ENCODE results near the gene MPRIP. TPM values are rescaled to one million over a fixed set of nuclear protein-coding genes. Genes with fewer than 3 reads are reported as not detected.
A peak's percentile ranks its signal among the peaks of the same experiment; 100 is the strongest.

Gene MPRIP
- total RNA-seq, 2 donors from 2014 or later: 147 to 269 TPM

DNA sequence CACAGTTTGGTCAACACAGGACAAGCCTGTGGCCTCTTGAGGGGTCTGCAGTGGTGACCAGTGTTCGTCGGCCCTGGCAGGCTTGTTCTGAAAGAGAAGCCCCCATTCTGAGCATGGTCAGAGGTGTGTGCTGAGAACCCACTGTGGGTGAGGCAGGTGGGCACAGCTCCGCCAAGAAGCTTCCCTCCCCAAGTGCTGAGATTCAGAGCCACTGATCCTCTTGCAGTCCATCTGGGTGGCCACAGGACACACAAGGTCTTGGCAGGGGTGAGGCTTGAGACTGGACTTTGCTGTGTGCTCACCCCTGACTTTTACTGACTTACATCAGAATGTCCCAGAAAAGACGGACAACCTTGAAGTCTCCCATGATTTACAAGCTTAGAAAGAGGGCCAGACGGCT lies 18.7 kb downstream of the MPRIP start:
- no peak for TF ChIP-seq POLR2A (IDR thresholded peaks at IDR 0.05)
- TF ChIP-seq, protein P1, sequence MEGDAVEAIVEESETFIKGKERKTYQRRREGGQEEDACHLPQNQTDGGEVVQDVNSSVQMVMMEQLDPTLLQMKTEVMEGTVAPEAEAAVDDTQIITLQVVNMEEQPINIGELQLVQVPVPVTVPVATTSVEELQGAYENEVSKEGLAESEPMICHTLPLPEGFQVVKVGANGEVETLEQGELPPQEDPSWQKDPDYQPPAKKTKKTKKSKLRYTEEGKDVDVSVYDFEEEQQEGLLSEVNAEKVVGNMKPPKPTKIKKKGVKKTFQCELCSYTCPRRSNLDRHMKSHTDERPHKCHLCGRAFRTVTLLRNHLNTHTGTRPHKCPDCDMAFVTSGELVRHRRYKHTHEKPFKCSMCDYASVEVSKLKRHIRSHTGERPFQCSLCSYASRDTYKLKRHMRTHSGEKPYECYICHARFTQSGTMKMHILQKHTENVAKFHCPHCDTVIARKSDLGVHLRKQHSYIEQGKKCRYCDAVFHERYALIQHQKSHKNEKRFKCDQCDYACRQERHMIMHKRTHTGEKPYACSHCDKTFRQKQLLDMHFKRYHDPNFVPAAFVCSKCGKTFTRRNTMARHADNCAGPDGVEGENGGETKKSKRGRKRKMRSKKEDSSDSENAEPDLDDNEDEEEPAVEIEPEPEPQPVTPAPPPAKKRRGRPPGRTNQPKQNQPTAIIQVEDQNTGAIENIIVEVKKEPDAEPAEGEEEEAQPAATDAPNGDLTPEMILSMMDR (IDR thresholded peaks at IDR 0.05): no peak
- no peak overlapping the region for H3K27ac ChIP-seq
- no peak for ATAC-seq

DNA sequence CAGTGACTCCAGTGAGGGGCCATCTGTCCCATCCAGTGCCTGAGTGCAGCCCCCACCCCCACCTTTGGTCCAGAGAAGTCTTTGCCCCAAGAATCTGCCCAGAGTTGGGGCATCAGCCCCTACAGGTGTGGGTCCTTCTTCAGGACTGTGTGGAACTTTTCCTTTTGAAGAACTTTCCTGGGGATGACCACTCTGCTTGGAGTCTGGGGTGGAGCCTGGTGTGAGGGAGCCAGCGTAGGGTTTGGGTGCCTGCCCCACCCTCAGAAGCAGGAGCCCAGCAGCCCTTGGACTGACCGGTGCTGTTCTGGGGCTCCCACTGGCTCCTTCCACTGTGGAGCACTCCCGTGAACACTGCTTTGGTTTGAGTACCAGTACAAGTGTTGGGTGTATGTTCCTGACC lies 19.3 kb downstream of the MPRIP start:
- no peak overlapping the region for H3K27ac ChIP-seq
- no peak overlapping the region for H3K4me3 ChIP-seq
- no peaks in the 10 kb centered on the region for H3K9me3 ChIP-seq
- DNase-seq (no peak), ATAC-seq (no peak)
- H3K36me3 ChIP-seq (replicated peaks in 1 of 2; ENCODE audit: insufficient read depth in 1 of 2, low read depth in 2 of 2): no peaks in the 10 kb centered on the region
- intact Hi-C loops (cut with DNase I): no loop called here
- no peak for TF ChIP-seq POLR2A (IDR thresholded peaks at IDR 0.05)
- TF ChIP-seq, protein P1 (IDR thresholded peaks at IDR 0.05): no peak
- no peaks in the 10 kb centered on the region for H3K27me3 ChIP-seq
- H3K4me1 ChIP-seq: peaks cover 64% of the 10 kb centered on the region
- 57 to 67% methylated on average over 1 to 3 of the region's 3 CpGs for WGBS, 2 donors

More for the DNA sequence above, 18.7 kb downstream of the MPRIP start:
- Histone ChIP-seq H3K9me3 (no peaks in the 10 kb centered on the region), H3K27me3 (no peaks in the 10 kb centered on the region), H3K4me3 (no peak overlapping the region), H3K4me1 (peaks cover 70% of the 10 kb centered on the region), H3K36me3 (replicated peaks in 1 of 2; ENCODE audit: insufficient read depth in 1 of 2, low read depth in 2 of 2) (no peaks in the 10 kb centered on the region)
- no peak for DNase-seq
- 40 to 69% methylated on average over 3 to 5 of the region's 5 CpGs for WGBS, 2 donors
- intact Hi-C loops (cut with DNase I): no loop called here

DNA sequence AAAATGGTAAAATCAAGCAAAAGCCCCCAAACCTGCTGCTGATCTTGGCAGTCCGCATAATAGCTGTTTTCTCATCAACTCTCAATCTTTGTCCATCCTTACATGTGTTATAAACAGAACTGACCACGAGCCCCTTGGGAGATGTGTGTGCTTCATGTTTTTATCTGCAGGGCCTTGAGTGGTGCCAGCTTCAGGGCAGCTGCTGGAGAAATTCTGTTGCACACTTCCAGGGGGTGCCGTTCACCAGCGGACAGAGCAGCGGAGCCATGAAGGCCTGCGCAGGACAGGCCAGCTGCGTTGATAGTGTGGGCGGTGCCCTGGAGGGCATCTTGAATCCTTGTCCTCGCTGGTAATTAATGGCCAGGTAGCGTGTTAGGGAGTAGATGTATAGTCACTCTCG lies 20.1 kb downstream of the MPRIP start:
- no peaks in the 10 kb centered on the region for H3K36me3 ChIP-seq (replicated peaks in 1 of 2; ENCODE audit: insufficient read depth in 1 of 2, low read depth in 2 of 2)
- no peak overlapping the region for H3K27ac ChIP-seq
- no peak overlapping the region for H3K4me3 ChIP-seq
- H3K4me1 ChIP-seq: peaks cover 55% of the 10 kb centered on the region
- ATAC-seq (no peak), DNase-seq (no peak)
- no peaks in the 10 kb centered on the region for H3K9me3 ChIP-seq
- 79% methylated on average over 8 to 11 of the region's 11 CpGs for WGBS, 2 donors
- TF ChIP-seq, protein P1 (IDR thresholded peaks at IDR 0.05): no peak
- TF ChIP-seq POLR2A (IDR thresholded peaks at IDR 0.05): no peak
- intact Hi-C loops (cut with DNase I): no loop called here
- no peaks in the 10 kb centered on the region for H3K27me3 ChIP-seq

DNA sequence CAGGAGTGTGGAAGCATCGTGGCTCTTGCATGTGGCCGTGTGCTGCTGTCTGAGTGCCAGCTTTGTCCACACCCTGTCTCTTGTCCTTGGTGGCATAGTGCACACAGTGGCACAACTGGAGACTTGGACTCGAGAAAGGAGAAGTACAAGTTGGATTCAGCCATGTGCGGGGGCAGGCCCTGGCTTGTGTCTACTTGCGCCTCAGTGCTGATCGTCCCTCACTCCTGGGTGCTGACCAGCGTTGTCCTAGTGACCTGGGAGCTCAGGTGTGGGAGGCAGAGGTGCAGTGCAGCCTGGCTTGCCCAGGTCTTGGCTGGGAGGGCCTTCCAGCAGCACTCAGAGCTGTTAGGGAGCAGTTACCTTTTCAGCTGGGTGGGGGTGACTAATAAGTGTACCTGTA lies 20.6 kb downstream of the MPRIP start:
- Histone ChIP-seq H3K36me3 (replicated peaks in 1 of 2; ENCODE audit: insufficient read depth in 1 of 2, low read depth in 2 of 2) (no peaks in the 10 kb centered on the region), H3K27me3 (no peaks in the 10 kb centered on the region), H3K27ac (peak overlapping the region in 1 of 4 donors; percentile 45), H3K9me3 (no peaks in the 10 kb centered on the region), H3K4me1 (peaks cover 55% of the 10 kb centered on the region), H3K4me3 (no peak overlapping the region)
- no peak for TF ChIP-seq POLR2A (IDR thresholded peaks at IDR 0.05)
- TF ChIP-seq, protein P1 (IDR thresholded peaks at IDR 0.05): no peak
- intact Hi-C loops (cut with DNase I): no loop called here
- peak in 2 of 4 donors; percentile 20 to 21 for DNase-seq
- no peak for ATAC-seq
- WGBS, 2 donors: 45 to 57% methylated on average over 4 to 7 of the region's 7 CpGs

DNA sequence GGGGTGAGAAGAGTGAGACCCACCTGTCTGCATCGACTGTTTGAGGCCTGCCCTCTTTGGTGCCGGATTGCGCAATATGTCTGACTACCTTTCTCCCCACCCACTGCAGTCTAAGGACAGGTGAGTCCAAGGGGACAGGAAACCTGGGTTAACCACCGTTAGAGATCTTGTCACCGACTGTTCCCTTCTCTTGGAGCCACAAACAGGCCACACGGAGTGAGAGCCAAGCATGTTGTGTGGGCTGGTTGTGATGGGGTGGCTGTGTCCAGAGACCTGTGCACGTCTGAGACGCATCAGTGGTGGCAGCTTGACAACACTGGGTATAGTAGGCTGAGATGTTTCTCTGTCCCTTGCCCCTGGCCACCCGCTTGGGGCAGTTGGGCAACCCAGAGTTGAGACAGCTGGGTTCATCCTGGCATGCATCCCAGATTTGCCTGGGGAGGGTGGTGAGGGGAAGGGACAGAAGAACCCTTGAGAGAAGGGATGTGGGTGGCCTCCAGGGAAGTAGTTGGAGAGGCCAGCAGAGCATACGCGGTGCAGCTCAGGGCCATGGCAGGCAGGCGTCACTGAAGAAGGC lies 21.4 kb downstream of the MPRIP start:
- Histone ChIP-seq H3K36me3 (replicated peaks in 1 of 2; ENCODE audit: insufficient read depth in 1 of 2, low read depth in 2 of 2) (no peaks in the 10 kb centered on the region), H3K4me3 (no peak overlapping the region), H3K27me3 (no peaks in the 10 kb centered on the region), H3K27ac (peak overlapping the region in 2 of 4 donors; percentile 19 to 45), H3K9me3 (no peaks in the 10 kb centered on the region), H3K4me1 (peaks cover 50% of the 10 kb centered on the region)
- DNase-seq: peak in 3 of 4 donors; percentile 49 to 62 (median 53)
- intact Hi-C loops (cut with DNase I): no loop called here
- 72 to 84% methylated on average over 11 to 12 of the region's 12 CpGs for WGBS, 2 donors
- ATAC-seq: no peak
- TF ChIP-seq, protein P1 (IDR thresholded peaks at IDR 0.05): no peak
- no peak for TF ChIP-seq POLR2A (IDR thresholded peaks at IDR 0.05)

Measured in body of pancreas (tissue), 4 donors.